ENCODE results near the gene HERPUD1. TPM values are rescaled to one million over a fixed set of nuclear protein-coding genes. Genes with fewer than 3 reads are reported as not detected.

Gene HERPUD1
- total RNA-seq, 1 experiment from 2014 or later = 35.3 TPM

GRCh38 chr16:56888806-56889205 is 43.1 kb upstream of the HERPUD1 start:
- no peaks in the 10 kb centered on the region for H3K4me1 ChIP-seq (replicated peaks; ENCODE audit: insufficient read depth)
- DNase-seq = no peak
- no peaks in the 10 kb centered on the region for H3K36me3 ChIP-seq (ENCODE audit: low read depth)
- no peaks in the 10 kb centered on the region; the same call in 1 of the 2 replicates for H3F3A ChIP-seq (ENCODE audit: insufficient read depth, low read depth)
- H4K20me1 ChIP-seq (ENCODE audit: insufficient read depth) = no peaks in the 10 kb centered on the region
- no peak overlapping the region for H2AFZ ChIP-seq
- BruUV-seq (replicated peaks) = no TSS peak
- no peaks in the 10 kb centered on the region for H3K9me3 ChIP-seq (ENCODE audit: insufficient read depth, low read depth)
- ChIA-PET POLR2A (ENCODE audit: unreplicated experiment) (no interaction called here), CTCF (no interaction called here)
- H3K27ac ChIP-seq = no peak overlapping the region
- no peak overlapping the region for H3K4me2 ChIP-seq
- H3K79me2 ChIP-seq (ENCODE audit: low read depth) = no peaks in the 10 kb centered on the region
- intact Hi-C loops (cut with micrococcal nuclease; ENCODE audit: unreplicated experiment) = no loop called here
- H3K9me2 ChIP-seq (ENCODE audit: insufficient read depth) = no peaks in the 10 kb centered on the region
- H3K4me3 ChIP-seq = no peak overlapping the region
- H3K27me3 ChIP-seq (ENCODE audit: insufficient read depth, low read depth) = no peaks in the 10 kb centered on the region
- TF ChIP-seq EZH2 (IDR thresholded peaks at IDR 0.05; ENCODE audit: low read depth) = no peak

GRCh38 chr16:56889206-56889605 is 42.7 kb upstream of the HERPUD1 start:
- CTCF ChIA-PET = no interaction called here
- H3K27me3 ChIP-seq (ENCODE audit: insufficient read depth, low read depth) = no peaks in the 10 kb centered on the region
- no peaks in the 10 kb centered on the region for H3K4me1 ChIP-seq (replicated peaks; ENCODE audit: insufficient read depth)
- no peaks in the 10 kb centered on the region for H4K20me1 ChIP-seq (ENCODE audit: insufficient read depth)
- no peak overlapping the region for H3K4me3 ChIP-seq
- TF ChIP-seq, protein P1, sequence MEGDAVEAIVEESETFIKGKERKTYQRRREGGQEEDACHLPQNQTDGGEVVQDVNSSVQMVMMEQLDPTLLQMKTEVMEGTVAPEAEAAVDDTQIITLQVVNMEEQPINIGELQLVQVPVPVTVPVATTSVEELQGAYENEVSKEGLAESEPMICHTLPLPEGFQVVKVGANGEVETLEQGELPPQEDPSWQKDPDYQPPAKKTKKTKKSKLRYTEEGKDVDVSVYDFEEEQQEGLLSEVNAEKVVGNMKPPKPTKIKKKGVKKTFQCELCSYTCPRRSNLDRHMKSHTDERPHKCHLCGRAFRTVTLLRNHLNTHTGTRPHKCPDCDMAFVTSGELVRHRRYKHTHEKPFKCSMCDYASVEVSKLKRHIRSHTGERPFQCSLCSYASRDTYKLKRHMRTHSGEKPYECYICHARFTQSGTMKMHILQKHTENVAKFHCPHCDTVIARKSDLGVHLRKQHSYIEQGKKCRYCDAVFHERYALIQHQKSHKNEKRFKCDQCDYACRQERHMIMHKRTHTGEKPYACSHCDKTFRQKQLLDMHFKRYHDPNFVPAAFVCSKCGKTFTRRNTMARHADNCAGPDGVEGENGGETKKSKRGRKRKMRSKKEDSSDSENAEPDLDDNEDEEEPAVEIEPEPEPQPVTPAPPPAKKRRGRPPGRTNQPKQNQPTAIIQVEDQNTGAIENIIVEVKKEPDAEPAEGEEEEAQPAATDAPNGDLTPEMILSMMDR (conservative IDR thresholded peaks at IDR 0.05) = no peak
- TF ChIP-seq EZH2 (IDR thresholded peaks at IDR 0.05; ENCODE audit: low read depth) = no peak
- DNase-seq = peak in 1 of 2 experiments; percentile 21
- POLR2A ChIA-PET (ENCODE audit: unreplicated experiment) = no interaction called here
- H3K9me2 ChIP-seq (ENCODE audit: insufficient read depth) = no peaks in the 10 kb centered on the region
- no peak overlapping the region for H3K4me2 ChIP-seq
- no peaks in the 10 kb centered on the region for H3K9me3 ChIP-seq (ENCODE audit: insufficient read depth, low read depth)
- BruUV-seq (replicated peaks) = no TSS peak
- no peak overlapping the region for H3K27ac ChIP-seq
- H2AFZ ChIP-seq = no peak overlapping the region
- no peaks in the 10 kb centered on the region for H3K36me3 ChIP-seq (ENCODE audit: low read depth)
- intact Hi-C loops (cut with micrococcal nuclease; ENCODE audit: unreplicated experiment) = no loop called here
- H3F3A ChIP-seq (ENCODE audit: insufficient read depth, low read depth) = peaks cover 2% of the 10 kb centered on the region; the same call in 1 of the 2 replicates
- H3K79me2 ChIP-seq (ENCODE audit: low read depth) = no peaks in the 10 kb centered on the region

- intact Hi-C loops (cut with micrococcal nuclease; ENCODE audit: unreplicated experiment) = no loop called here
- TF ChIP-seq, protein P1 (conservative IDR thresholded peaks at IDR 0.05) = no peak
- no peak for TF ChIP-seq EZH2 (IDR thresholded peaks at IDR 0.05; ENCODE audit: low read depth)
- POLR2A ChIA-PET (ENCODE audit: unreplicated experiment) = no interaction called here
- Histone ChIP-seq H3K27ac (no peak overlapping the region), H3K9me2 (ENCODE audit: insufficient read depth) (no peaks in the 10 kb centered on the region), H3F3A (ENCODE audit: insufficient read depth, low read depth) (peaks cover 8% of the 10 kb centered on the region), H3K4me2 (no peak overlapping the region), H2AFZ (no peak overlapping the region), H3K36me3 (ENCODE audit: low read depth) (no peaks in the 10 kb centered on the region), H4K20me1 (ENCODE audit: insufficient read depth) (no peaks in the 10 kb centered on the region), H3K4me1 (replicated peaks; ENCODE audit: insufficient read depth) (peaks cover 5% of the 10 kb centered on the region), H3K79me2 (ENCODE audit: low read depth) (no peaks in the 10 kb centered on the region), H3K27me3 (ENCODE audit: insufficient read depth, low read depth) (no peaks in the 10 kb centered on the region), H3K9me3 (ENCODE audit: insufficient read depth, low read depth) (no peaks in the 10 kb centered on the region), H3K4me3 (no peak overlapping the region)
- BruUV-seq (replicated peaks) = no TSS peak
- no peak for DNase-seq
- CTCF ChIA-PET = no interaction called here
Measured at GRCh38 chr16:56891685-56892084, 40.3 kb upstream of the HERPUD1 start.

DNA sequence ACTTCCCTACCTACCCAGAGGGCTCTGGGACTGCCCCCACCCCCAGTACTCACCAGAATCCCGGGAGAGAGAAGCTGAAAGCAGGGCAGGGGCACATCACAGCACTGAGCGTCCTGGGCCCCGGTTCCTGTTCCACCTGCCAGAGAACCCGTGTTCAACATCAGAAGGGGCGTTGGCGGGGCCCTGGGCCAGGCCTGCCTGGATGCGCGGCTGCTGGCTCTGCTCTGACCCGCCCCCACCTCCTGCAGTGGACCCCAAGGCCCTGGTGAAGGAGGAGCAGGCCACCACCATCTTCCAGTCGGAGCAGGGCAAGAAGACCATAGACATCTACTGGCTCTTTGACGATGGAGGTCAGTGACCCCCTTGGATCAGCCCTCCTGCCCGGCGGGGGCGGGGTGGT is 39.2 kb upstream of the HERPUD1 start:
- Histone ChIP-seq H4K20me1 (ENCODE audit: insufficient read depth) (no peaks in the 10 kb centered on the region), H3K9me3 (ENCODE audit: insufficient read depth, low read depth) (no peaks in the 10 kb centered on the region), H3K79me2 (ENCODE audit: low read depth) (no peaks in the 10 kb centered on the region), H2AFZ (no peak overlapping the region), H3K9me2 (ENCODE audit: insufficient read depth) (no peaks in the 10 kb centered on the region), H3K27ac (no peak overlapping the region), H3K27me3 (ENCODE audit: insufficient read depth, low read depth) (no peaks in the 10 kb centered on the region), H3K4me1 (replicated peaks; ENCODE audit: insufficient read depth) (peaks cover 5% of the 10 kb centered on the region), H3K36me3 (ENCODE audit: low read depth) (no peaks in the 10 kb centered on the region), H3F3A (ENCODE audit: insufficient read depth, low read depth) (peaks cover 8% of the 10 kb centered on the region), H3K4me2 (no peak overlapping the region), H3K4me3 (no peak overlapping the region)
- no TSS peak for BruUV-seq (replicated peaks)
- no peak for DNase-seq
- POLR2A ChIA-PET (ENCODE audit: unreplicated experiment) = no interaction called here
- CTCF ChIA-PET = no interaction called here
- intact Hi-C loops (cut with micrococcal nuclease; ENCODE audit: unreplicated experiment) = no loop called here
- no peak for TF ChIP-seq EZH2 (IDR thresholded peaks at IDR 0.05; ENCODE audit: low read depth)
- TF ChIP-seq, protein P1 (conservative IDR thresholded peaks at IDR 0.05) = no peak
